GM23338 (cell line): Measurements from ENCODE around the gene CCDC68. TPM values are rescaled to one million over a fixed set of nuclear protein-coding genes. Genes with fewer than 3 reads are reported as not detected.

ENCODE experiments used
- ATAC-seq: fragments of 200-7000 bp; cut with Tn5 transposase; 3 replicates; pipeline ENCODE4 v1.9.1; 2020
- DNase-seq: peaks from one replicate; pipeline ENCODE4 v3.0.0-alpha.2; 2015; ENCODE audit warnings: low spot score
- H2AFZ ChIP-seq: fragments of 200-600 bp; sonication (generic); 2 replicates; pipeline ENCODE4 v1.8.0; 2016; ENCODE audit warnings: antibody characterized with exemption, mild to moderate bottlenecking, moderate library complexity
- H3F3A ChIP-seq: fragments of 200-600 bp; sonication (generic); replicated peaks from 2 replicates; pipeline ENCODE4 v1.8.0; 2017; ENCODE audit warnings: antibody characterized with exemption, mixed run types, low read depth
- H3K27ac ChIP-seq: fragments of 200-600 bp; sonication (generic); 2 replicates; pipeline ENCODE4 v1.6.1; 2016; ENCODE audit warnings: low read depth
- H3K27me3 ChIP-seq: fragments of 200-600 bp; sonication (generic); 2 replicates; pipeline ENCODE4 v1.8.0; 2016; ENCODE audit warnings: mild to moderate bottlenecking, mixed run types, moderate library complexity; ENCODE audit not compliant: insufficient read depth
- H3K36me3 ChIP-seq: fragments of 200-600 bp; sonication (generic); 2 replicates; pipeline ENCODE4 v1.8.0; 2016; ENCODE audit warnings: mild to moderate bottlenecking; ENCODE audit not compliant: insufficient read depth
- H3K4me1 ChIP-seq: fragments of 200-600 bp; sonication (generic); 2 replicates; pipeline ENCODE4 v1.8.0; 2016; ENCODE audit warnings: mild to moderate bottlenecking, moderate library complexity; ENCODE audit not compliant: insufficient read depth
- H3K4me2 ChIP-seq: fragments of 200-600 bp; sonication (generic); 2 replicates; pipeline ENCODE4 v1.7.1; 2017; ENCODE audit warnings: mixed run types
- H3K4me3 ChIP-seq: fragments of 200-600 bp; sonication (generic); 2 replicates; pipeline ENCODE4 v1.6.1; 2016; ENCODE audit warnings: mixed run types
- H3K79me2 ChIP-seq: fragments of 200-600 bp; sonication (generic); replicated peaks from 2 replicates; pipeline ENCODE4 v1.8.0; 2017; ENCODE audit warnings: mild to moderate bottlenecking; ENCODE audit not compliant: insufficient read depth
- H3K9me2 ChIP-seq: fragments of 200-600 bp; sonication (generic); 2 replicates; pipeline ENCODE4 v1.8.0; 2017; ENCODE audit not compliant: insufficient read depth
- H4K20me1 ChIP-seq: fragments of 200-600 bp; sonication (generic); replicated peaks from 2 replicates; pipeline ENCODE4 v1.8.0; 2017; ENCODE audit warnings: mild to moderate bottlenecking; ENCODE audit not compliant: insufficient read depth
- H3K27ac Mint-ChIP-seq: 2 replicates; pipeline ENCODE4 v1.8.0; 2020; ENCODE audit warnings: inconsistent platforms, mild to moderate bottlenecking, moderate library complexity, mixed read lengths
- H3K27me3 Mint-ChIP-seq: 3 replicates; pipeline ENCODE4 v1.8.0; 2022; ENCODE audit warnings: low read depth, mild to moderate bottlenecking, moderate library complexity, mixed read lengths, inconsistent platforms; ENCODE audit not compliant: insufficient read depth, poor library complexity
- H3K36me3 Mint-ChIP-seq: 3 replicates; pipeline ENCODE4 v1.8.0; 2021; ENCODE audit warnings: low read depth, mild to moderate bottlenecking, inconsistent platforms, moderate library complexity, mixed read lengths
- H3K4me1 Mint-ChIP-seq: 3 replicates; pipeline ENCODE4 v1.8.0; 2020; ENCODE audit warnings: mild to moderate bottlenecking, inconsistent platforms, mixed read lengths
- H3K4me3 Mint-ChIP-seq: 3 replicates; pipeline ENCODE4 v1.8.0; 2021; ENCODE audit warnings: moderate library complexity, mild to moderate bottlenecking, inconsistent platforms, mixed read lengths
- H3K9me3 Mint-ChIP-seq: 3 replicates; pipeline ENCODE4 v1.8.0; 2020; ENCODE audit warnings: moderate library complexity, mild to moderate bottlenecking, inconsistent platforms, mixed read lengths
- CREB1 ChIP-seq: fragments of 250-450 bp; sonication (Bioruptor Pico); IDR thresholded peaks from 2 replicates; pipeline ENCODE4 v1.5.0; 2020; ENCODE audit warnings: low read depth, mild to moderate bottlenecking, moderate library complexity
- EZH2phosphoT487 ChIP-seq: fragments of 200-600 bp; sonication (generic); IDR thresholded peaks from one replicate; pipeline ENCODE4 v1.8.1; 2018; ENCODE audit warnings: antibody characterized with exemption; ENCODE audit not compliant: unreplicated experiment
- NANOG ChIP-seq: IDR thresholded peaks from 2 replicates; pipeline ENCODE4 v1.6.1; 2016; ENCODE audit warnings: antibody characterized with exemption, borderline replicate concordance
- STAT1 ChIP-seq: IDR thresholded peaks from one replicate; pipeline ENCODE4 v1.6.1; 2016; ENCODE audit warnings: antibody characterized with exemption; ENCODE audit not compliant: unreplicated experiment
- ZNF114 ChIP-seq: fragments of 250-450 bp; sonication (Bioruptor Pico); IDR thresholded peaks from 2 replicates; pipeline ENCODE4 v1.5.0; 2020; ENCODE audit warnings: mild to moderate bottlenecking, moderate library complexity
- polyA plus RNA-seq: library from polyadenylated mRNA; unstranded; fragments of >200 nt; fragmentation: Nextera tagmentation; extraction: Ambion mirVana; gene quantifications from 2 replicates; pipeline ENCODE4 v1.2.1, GENCODE V29; 2016
- total RNA-seq: library from RNA; depleted of rRNA; stranded (reverse); fragments of >200 nt; shearing (Covaris generic); gene quantifications from 2 replicates; pipeline ENCODE4 v1.2.3, GENCODE V29; 2014
- TF ChIP-seq, protein P1 (sequence below), 2 experiments: fragments of 200-600 bp in 1 of 2; sonication (generic) in 1 of 2; conservative IDR thresholded peaks; 2 replicates each; pipeline versions ENCODE4 v1.5.1 to v1.6.1; 2016 to 2017; ENCODE audit warnings: antibody characterized with exemption in 2 of 2, low read depth in 2 of 2, mild to moderate bottlenecking in 2 of 2, moderate library complexity in 1 of 2
- TF ChIP-seq, protein P2 (sequence below): fragments of 250-450 bp; sonication (Bioruptor Pico); IDR thresholded peaks from 2 replicates; pipeline ENCODE4 v1.5.0; 2020; ENCODE audit warnings: mild to moderate bottlenecking, moderate library complexity

CCDC68 gene
- total and polyA plus RNA-seq, 2 experiments from 2014 or later = 1.6 to 3.7 TPM

DNA sequence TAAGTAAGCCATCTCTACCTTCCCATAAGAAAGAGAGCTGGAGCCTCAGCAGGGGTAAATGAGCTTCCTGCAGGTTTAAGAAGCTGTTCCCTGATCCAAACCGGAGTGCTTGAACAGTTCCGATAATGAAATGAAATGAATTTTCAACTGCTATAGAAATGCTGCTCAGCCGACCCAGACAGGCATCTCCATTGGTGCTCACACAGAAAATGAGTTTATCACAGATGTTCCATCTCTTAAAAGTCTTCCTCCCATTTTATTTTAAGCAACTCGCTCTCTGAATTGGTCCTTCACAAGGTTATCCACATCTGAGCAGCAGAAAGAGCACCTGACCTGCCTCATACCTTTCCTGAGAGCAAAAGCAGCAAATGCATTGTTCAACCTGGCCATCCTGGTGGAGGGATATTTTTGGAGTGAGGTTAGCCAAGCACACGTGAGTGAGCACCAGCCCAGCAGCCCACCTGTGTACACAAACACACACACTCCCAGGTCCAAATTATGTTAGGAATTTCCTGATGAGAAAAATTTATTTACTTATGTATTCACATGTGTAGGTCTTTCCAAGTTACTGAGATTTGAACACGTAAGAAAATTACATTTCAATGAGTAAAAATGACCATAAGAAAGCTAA, 42.2 kb upstream of the CCDC68 start (continued):
- TF ChIP-seq, protein P1, sequence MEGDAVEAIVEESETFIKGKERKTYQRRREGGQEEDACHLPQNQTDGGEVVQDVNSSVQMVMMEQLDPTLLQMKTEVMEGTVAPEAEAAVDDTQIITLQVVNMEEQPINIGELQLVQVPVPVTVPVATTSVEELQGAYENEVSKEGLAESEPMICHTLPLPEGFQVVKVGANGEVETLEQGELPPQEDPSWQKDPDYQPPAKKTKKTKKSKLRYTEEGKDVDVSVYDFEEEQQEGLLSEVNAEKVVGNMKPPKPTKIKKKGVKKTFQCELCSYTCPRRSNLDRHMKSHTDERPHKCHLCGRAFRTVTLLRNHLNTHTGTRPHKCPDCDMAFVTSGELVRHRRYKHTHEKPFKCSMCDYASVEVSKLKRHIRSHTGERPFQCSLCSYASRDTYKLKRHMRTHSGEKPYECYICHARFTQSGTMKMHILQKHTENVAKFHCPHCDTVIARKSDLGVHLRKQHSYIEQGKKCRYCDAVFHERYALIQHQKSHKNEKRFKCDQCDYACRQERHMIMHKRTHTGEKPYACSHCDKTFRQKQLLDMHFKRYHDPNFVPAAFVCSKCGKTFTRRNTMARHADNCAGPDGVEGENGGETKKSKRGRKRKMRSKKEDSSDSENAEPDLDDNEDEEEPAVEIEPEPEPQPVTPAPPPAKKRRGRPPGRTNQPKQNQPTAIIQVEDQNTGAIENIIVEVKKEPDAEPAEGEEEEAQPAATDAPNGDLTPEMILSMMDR (conservative IDR thresholded peaks at IDR 0.05; ENCODE audit: low read depth in 2 of 2) = no peak
- TF ChIP-seq, protein P2, sequence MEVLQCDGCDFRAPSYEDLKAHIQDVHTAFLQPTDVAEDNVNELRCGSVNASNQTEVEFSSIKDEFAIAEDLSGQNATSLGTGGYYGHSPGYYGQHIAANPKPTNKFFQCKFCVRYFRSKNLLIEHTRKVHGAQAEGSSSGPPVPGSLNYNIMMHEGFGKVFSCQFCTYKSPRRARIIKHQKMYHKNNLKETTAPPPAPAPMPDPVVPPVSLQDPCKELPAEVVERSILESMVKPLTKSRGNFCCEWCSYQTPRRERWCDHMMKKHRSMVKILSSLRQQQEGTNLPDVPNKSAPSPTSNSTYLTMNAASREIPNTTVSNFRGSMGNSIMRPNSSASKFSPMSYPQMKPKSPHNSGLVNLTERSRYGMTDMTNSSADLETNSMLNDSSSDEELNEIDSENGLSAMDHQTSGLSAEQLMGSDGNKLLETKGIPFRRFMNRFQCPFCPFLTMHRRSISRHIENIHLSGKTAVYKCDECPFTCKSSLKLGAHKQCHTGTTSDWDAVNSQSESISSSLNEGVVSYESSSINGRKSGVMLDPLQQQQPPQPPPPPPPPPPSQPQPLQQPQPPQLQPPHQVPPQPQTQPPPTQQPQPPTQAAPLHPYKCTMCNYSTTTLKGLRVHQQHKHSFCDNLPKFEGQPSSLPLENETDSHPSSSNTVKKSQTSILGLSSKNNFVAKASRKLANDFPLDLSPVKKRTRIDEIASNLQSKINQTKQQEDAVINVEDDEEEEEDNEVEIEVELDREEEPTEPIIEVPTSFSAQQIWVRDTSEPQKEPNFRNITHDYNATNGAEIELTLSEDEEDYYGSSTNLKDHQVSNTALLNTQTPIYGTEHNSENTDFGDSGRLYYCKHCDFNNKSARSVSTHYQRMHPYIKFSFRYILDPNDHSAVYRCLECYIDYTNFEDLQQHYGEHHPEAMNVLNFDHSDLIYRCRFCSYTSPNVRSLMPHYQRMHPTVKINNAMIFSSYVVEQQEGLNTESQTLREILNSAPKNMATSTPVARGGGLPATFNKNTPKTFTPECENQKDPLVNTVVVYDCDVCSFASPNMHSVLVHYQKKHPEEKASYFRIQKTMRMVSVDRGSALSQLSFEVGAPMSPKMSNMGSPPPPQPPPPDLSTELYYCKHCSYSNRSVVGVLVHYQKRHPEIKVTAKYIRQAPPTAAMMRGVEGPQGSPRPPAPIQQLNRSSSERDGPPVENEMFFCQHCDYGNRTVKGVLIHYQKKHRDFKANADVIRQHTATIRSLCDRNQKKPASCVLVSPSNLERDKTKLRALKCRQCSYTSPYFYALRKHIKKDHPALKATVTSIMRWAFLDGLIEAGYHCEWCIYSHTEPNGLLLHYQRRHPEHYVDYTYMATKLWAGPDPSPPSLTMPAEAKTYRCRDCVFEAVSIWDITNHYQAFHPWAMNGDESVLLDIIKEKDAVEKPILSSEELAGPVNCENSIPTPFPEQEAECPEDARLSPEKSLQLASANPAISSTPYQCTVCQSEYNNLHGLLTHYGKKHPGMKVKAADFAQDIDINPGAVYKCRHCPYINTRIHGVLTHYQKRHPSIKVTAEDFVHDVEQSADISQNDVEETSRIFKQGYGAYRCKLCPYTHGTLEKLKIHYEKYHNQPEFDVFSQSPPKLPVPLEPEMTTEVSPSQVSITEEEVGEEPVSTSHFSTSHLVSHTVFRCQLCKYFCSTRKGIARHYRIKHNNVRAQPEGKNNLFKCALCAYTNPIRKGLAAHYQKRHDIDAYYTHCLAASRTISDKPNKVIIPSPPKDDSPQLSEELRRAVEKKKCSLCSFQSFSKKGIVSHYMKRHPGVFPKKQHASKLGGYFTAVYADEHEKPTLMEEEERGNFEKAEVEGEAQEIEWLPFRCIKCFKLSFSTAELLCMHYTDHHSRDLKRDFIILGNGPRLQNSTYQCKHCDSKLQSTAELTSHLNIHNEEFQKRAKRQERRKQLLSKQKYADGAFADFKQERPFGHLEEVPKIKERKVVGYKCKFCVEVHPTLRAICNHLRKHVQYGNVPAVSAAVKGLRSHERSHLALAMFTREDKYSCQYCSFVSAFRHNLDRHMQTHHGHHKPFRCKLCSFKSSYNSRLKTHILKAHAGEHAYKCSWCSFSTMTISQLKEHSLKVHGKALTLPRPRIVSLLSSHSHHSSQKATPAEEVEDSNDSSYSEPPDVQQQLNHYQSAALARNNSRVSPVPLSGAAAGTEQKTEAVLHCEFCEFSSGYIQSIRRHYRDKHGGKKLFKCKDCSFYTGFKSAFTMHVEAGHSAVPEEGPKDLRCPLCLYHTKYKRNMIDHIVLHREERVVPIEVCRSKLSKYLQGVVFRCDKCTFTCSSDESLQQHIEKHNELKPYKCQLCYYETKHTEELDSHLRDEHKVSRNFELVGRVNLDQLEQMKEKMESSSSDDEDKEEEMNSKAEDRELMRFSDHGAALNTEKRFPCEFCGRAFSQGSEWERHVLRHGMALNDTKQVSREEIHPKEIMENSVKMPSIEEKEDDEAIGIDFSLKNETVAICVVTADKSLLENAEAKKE (CRISPR knock-in tag) = no peak

DNA sequence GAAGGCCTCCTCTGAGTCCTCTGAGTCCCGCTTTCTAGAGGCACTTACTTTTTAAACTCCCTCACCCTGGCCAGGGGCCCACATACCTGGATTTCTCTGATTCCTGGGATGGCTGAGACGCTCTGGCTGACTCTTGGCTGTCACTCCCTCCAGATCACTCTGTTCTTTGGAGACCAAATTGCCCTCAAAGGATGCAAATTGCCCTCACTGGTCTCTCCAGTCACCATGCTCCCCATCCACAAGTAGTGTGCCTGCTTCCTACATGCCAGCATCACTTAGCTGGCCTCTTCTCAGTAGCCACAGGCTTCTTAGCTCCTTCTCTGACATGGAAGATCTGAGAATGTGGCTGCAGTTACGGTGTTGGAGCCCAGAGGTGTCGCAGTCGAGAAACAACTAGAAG, 41.3 kb upstream of the CCDC68 start:
- H3K27ac ChIP-seq = no peak overlapping the region
- H3K4me2 ChIP-seq = no peak overlapping the region
- H3K79me2 ChIP-seq = no peaks in the 10 kb centered on the region
- TF ChIP-seq, protein P2 (CRISPR knock-in tag) = no peak
- TF ChIP-seq STAT1 (no peak), ZNF114 (CRISPR knock-in tag) (no peak), NANOG (no peak), EZH2phosphoT487 (no peak), CREB1 (no peak)
- H3K4me3 Mint-ChIP-seq = no peak overlapping the region
- ATAC-seq = no peak
- H3K27me3 Mint-ChIP-seq = no peaks in the 10 kb centered on the region
- H3K4me1 ChIP-seq = peaks cover 9% of the 10 kb centered on the region; the same call in 1 of the 2 replicates
- no peaks in the 10 kb centered on the region for H3F3A ChIP-seq
- H3K9me2 ChIP-seq = no peaks in the 10 kb centered on the region
- no peaks in the 10 kb centered on the region for H3K27me3 ChIP-seq
- no peaks in the 10 kb centered on the region for H3K36me3 ChIP-seq
- H3K9me3 Mint-ChIP-seq = no peaks in the 10 kb centered on the region
- H2AFZ ChIP-seq = peak overlapping the region; percentile 73; the same call in 1 of the 2 replicates
- no peaks in the 10 kb centered on the region for H3K36me3 Mint-ChIP-seq
- H4K20me1 ChIP-seq = no peaks in the 10 kb centered on the region
- DNase-seq = no peak
- H3K4me1 Mint-ChIP-seq = peaks cover 11% of the 10 kb centered on the region
- H3K4me3 ChIP-seq = no peak overlapping the region
- H3K27ac Mint-ChIP-seq = no peak overlapping the region
